ENCODE results near the gene STK25. TPM values are rescaled to one million over a fixed set of nuclear protein-coding genes. Genes with fewer than 3 reads are reported as not detected.

STK25 gene
- polyA plus RNA-seq, 1 donor from 2014 or later: 580 TPM

DNA sequence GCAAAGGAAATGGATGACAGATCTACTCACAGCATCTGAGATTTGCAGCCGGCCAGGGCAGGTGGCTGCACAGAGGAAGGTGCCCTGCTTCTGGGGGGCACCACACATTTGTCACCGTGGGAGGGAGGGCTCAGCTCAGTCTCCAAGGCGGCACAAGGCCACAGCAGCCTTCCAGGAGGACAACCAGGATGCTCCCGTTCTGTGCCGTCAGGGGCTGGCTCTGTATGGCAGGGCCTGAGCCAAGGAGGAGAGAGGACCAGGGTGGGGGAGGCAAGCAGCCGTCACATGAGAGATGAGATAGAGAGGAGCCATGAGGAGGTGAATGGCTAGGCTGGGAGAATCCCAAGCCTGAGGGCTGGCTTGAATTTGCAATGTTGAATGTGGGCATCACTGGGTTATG lies 45.6 kb upstream of the STK25 start:
- no peaks in the 10 kb centered on the region for H3F3A ChIP-seq (ENCODE audit: insufficient read depth, low read length, poor library complexity, severe bottlenecking)
- H3K27me3 ChIP-seq (ENCODE audit: insufficient read depth, low read depth, low read length): peaks cover 20% of the 10 kb centered on the region
- no peak for TF ChIP-seq RAD21 (conservative IDR thresholded peaks at IDR 0.05)
- TF ChIP-seq EP300 (conservative IDR thresholded peaks at IDR 0.05; ENCODE audit: poor library complexity, severe bottlenecking): no peak
- no peak for TF ChIP-seq TAF1 (IDR thresholded peaks at IDR 0.05; ENCODE audit: low read depth)
- TF ChIP-seq POLR2AphosphoS5 (IDR thresholded peaks at IDR 0.05): no peak
- TF ChIP-seq SMC3 (conservative IDR thresholded peaks at IDR 0.05; ENCODE audit: poor library complexity): no peak
- TF ChIP-seq, protein P1, sequence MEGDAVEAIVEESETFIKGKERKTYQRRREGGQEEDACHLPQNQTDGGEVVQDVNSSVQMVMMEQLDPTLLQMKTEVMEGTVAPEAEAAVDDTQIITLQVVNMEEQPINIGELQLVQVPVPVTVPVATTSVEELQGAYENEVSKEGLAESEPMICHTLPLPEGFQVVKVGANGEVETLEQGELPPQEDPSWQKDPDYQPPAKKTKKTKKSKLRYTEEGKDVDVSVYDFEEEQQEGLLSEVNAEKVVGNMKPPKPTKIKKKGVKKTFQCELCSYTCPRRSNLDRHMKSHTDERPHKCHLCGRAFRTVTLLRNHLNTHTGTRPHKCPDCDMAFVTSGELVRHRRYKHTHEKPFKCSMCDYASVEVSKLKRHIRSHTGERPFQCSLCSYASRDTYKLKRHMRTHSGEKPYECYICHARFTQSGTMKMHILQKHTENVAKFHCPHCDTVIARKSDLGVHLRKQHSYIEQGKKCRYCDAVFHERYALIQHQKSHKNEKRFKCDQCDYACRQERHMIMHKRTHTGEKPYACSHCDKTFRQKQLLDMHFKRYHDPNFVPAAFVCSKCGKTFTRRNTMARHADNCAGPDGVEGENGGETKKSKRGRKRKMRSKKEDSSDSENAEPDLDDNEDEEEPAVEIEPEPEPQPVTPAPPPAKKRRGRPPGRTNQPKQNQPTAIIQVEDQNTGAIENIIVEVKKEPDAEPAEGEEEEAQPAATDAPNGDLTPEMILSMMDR (IDR thresholded peaks at IDR 0.05; ENCODE audit: poor library complexity, severe bottlenecking): no peak
- TF ChIP-seq MXI1 (conservative IDR thresholded peaks at IDR 0.05; ENCODE audit: poor library complexity, severe bottlenecking): no peak
- TF ChIP-seq EZH2 (IDR thresholded peaks at IDR 0.05; ENCODE audit: borderline replicate concordance, insufficient read depth, low read length, poor library complexity, severe bottlenecking): no peak
- TF ChIP-seq, protein P2, sequence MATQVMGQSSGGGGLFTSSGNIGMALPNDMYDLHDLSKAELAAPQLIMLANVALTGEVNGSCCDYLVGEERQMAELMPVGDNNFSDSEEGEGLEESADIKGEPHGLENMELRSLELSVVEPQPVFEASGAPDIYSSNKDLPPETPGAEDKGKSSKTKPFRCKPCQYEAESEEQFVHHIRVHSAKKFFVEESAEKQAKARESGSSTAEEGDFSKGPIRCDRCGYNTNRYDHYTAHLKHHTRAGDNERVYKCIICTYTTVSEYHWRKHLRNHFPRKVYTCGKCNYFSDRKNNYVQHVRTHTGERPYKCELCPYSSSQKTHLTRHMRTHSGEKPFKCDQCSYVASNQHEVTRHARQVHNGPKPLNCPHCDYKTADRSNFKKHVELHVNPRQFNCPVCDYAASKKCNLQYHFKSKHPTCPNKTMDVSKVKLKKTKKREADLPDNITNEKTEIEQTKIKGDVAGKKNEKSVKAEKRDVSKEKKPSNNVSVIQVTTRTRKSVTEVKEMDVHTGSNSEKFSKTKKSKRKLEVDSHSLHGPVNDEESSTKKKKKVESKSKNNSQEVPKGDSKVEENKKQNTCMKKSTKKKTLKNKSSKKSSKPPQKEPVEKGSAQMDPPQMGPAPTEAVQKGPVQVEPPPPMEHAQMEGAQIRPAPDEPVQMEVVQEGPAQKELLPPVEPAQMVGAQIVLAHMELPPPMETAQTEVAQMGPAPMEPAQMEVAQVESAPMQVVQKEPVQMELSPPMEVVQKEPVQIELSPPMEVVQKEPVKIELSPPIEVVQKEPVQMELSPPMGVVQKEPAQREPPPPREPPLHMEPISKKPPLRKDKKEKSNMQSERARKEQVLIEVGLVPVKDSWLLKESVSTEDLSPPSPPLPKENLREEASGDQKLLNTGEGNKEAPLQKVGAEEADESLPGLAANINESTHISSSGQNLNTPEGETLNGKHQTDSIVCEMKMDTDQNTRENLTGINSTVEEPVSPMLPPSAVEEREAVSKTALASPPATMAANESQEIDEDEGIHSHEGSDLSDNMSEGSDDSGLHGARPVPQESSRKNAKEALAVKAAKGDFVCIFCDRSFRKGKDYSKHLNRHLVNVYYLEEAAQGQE (IDR thresholded peaks at IDR 0.05; ENCODE audit: borderline replicate concordance): no peak
- H3K9ac ChIP-seq (ENCODE audit: low read length): no peak overlapping the region
- H3K9me2 ChIP-seq (ENCODE audit: insufficient read depth, low read length): no peaks in the 10 kb centered on the region
- H4K20me1 ChIP-seq (ENCODE audit: insufficient read depth): no peaks in the 10 kb centered on the region
- H3K79me2 ChIP-seq (replicated peaks; ENCODE audit: insufficient read depth, low read length): no peaks in the 10 kb centered on the region
- H2AFZ ChIP-seq (ENCODE audit: low read depth, low read length): no peak overlapping the region
- H3K36me3 ChIP-seq (ENCODE audit: insufficient read depth, low read length): no peaks in the 10 kb centered on the region
- H3K4me3 ChIP-seq (ENCODE audit: low read length): no peak overlapping the region
- no peak overlapping the region for H3K27ac ChIP-seq (ENCODE audit: low read length)
- peaks cover 15% of the 10 kb centered on the region for H3K9me3 ChIP-seq (ENCODE audit: low read length)
- H3K4me2 ChIP-seq (ENCODE audit: low read length): no peak overlapping the region

DNA sequence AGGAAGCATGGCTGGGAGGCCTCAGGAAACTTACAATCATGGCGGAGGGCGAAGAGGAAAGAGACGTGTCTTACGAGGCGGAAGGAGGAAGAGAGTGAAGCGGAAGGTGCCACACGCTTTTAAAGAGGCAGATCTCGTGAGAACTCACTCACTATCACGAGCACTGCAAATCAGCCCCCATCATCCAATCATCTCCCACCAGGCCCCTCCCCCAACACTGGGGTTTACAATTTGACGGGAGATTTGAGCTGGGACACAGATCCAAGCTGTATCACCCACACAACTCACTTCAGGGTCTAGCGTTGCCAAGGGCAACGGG lies 45.1 kb upstream of the STK25 start:
- H3F3A ChIP-seq (ENCODE audit: insufficient read depth, low read length, poor library complexity, severe bottlenecking): no peaks in the 10 kb centered on the region
- no peaks in the 10 kb centered on the region for H3K79me2 ChIP-seq (replicated peaks; ENCODE audit: insufficient read depth, low read length)
- H4K20me1 ChIP-seq (ENCODE audit: insufficient read depth): no peaks in the 10 kb centered on the region
- H2AFZ ChIP-seq (ENCODE audit: low read depth, low read length): no peak overlapping the region
- H3K27ac ChIP-seq (ENCODE audit: low read length): no peak overlapping the region
- H3K4me3 ChIP-seq (ENCODE audit: low read length): no peak overlapping the region
- TF ChIP-seq SMC3 (conservative IDR thresholded peaks at IDR 0.05; ENCODE audit: poor library complexity) (no peak), EZH2 (IDR thresholded peaks at IDR 0.05; ENCODE audit: borderline replicate concordance, insufficient read depth, low read length, poor library complexity, severe bottlenecking) (no peak), EP300 (conservative IDR thresholded peaks at IDR 0.05; ENCODE audit: poor library complexity, severe bottlenecking) (no peak), POLR2AphosphoS5 (IDR thresholded peaks at IDR 0.05) (no peak)
- H3K4me2 ChIP-seq (ENCODE audit: low read length): no peak overlapping the region
- H3K36me3 ChIP-seq (ENCODE audit: insufficient read depth, low read length): no peaks in the 10 kb centered on the region
- H3K27me3 ChIP-seq (ENCODE audit: insufficient read depth, low read depth, low read length): peaks cover 16% of the 10 kb centered on the region
- H3K9ac ChIP-seq (ENCODE audit: low read length): no peak overlapping the region
- H3K9me2 ChIP-seq (ENCODE audit: insufficient read depth, low read length): no peaks in the 10 kb centered on the region
- H3K9me3 ChIP-seq (ENCODE audit: low read length): peaks cover 15% of the 10 kb centered on the region
